ENCODE measurements around the gene HSD17B8.
A peak's percentile ranks its signal among the peaks of the same experiment; 100 is the strongest.
"Not testable (repeated sequence)": the region's sequence is repeated elsewhere in the genome, so short reads cannot be mapped to it uniquely, and the experiment has no call there.

HSD17B8 gene

GRCh38 chr6:33217681-33218080 is 13.2 kb downstream of the HSD17B8 start:
- Histone ChIP-seq H3K27ac (ENCODE audit: low read depth, low read length) (no peak overlapping the region), H3K9me3 (ENCODE audit: control insufficient read depth, insufficient read depth, low read length) (no peaks in the 10 kb centered on the region), H3K4me3 (ENCODE audit: low read depth, low read length) (no peak overlapping the region), H3K4me1 (ENCODE audit: control insufficient read depth, insufficient read depth, low read length) (peaks cover 12% of the 10 kb centered on the region), H3K9ac (ENCODE audit: low read depth, low read length) (no peak overlapping the region), H3K27me3 (ENCODE audit: control insufficient read depth, insufficient read depth, low read length) (peaks cover 80% of the 10 kb centered on the region), H3K36me3 (ENCODE audit: control insufficient read depth, insufficient read depth, low read length) (no peaks in the 10 kb centered on the region)

- peak overlapping the region; percentile 78 for H3K27ac ChIP-seq (ENCODE audit: low read depth, low read length)
- H3K36me3 ChIP-seq (ENCODE audit: control insufficient read depth, insufficient read depth, low read length); H3K9me3 ChIP-seq (ENCODE audit: control insufficient read depth, insufficient read depth, low read length): not testable (repeated sequence)
Measured at GRCh38 chr6:33226503-33227120, 22.2 kb downstream of the HSD17B8 start.

GRCh38 chr6:33235221-33235634 is 30.8 kb downstream of the HSD17B8 start:
- Histone ChIP-seq H3K4me3 (ENCODE audit: low read depth, low read length) (no peak overlapping the region), H3K9ac (ENCODE audit: low read depth, low read length) (no peak overlapping the region), H3K27me3 (ENCODE audit: control insufficient read depth, insufficient read depth, low read length) (peaks cover 7% of the 10 kb centered on the region; the same call in 1 of the 2 replicates), H3K27ac (ENCODE audit: low read depth, low read length) (no peak overlapping the region), H3K9me3 (ENCODE audit: control insufficient read depth, insufficient read depth, low read length) (no peaks in the 10 kb centered on the region), H3K4me1 (ENCODE audit: control insufficient read depth, insufficient read depth, low read length) (peaks cover 8% of the 10 kb centered on the region; the same call in 1 of the 2 replicates), H3K36me3 (ENCODE audit: control insufficient read depth, insufficient read depth, low read length) (no peaks in the 10 kb centered on the region)

More at GRCh38 chr6:33226503-33227120, 22.2 kb downstream of the HSD17B8 start:
- not testable (repeated sequence) for H3K9ac ChIP-seq (ENCODE audit: low read depth, low read length); H3K27me3 ChIP-seq (ENCODE audit: control insufficient read depth, insufficient read depth, low read length)
- Histone ChIP-seq H3K4me1 (ENCODE audit: control insufficient read depth, insufficient read depth, low read length) (peaks cover 11% of the 10 kb centered on the region), H3K4me3 (ENCODE audit: low read depth, low read length) (peak overlapping the region; percentile 40)

GRCh38 chr6:33236328-33236727 is 31.9 kb downstream of the HSD17B8 start:
- Histone ChIP-seq H3K4me3 (ENCODE audit: low read depth, low read length) (no peak overlapping the region), H3K27ac (ENCODE audit: low read depth, low read length) (no peak overlapping the region), H3K4me1 (ENCODE audit: control insufficient read depth, insufficient read depth, low read length) (peaks cover 8% of the 10 kb centered on the region; the same call in 1 of the 2 replicates), H3K9me3 (ENCODE audit: control insufficient read depth, insufficient read depth, low read length) (no peaks in the 10 kb centered on the region), H3K27me3 (ENCODE audit: control insufficient read depth, insufficient read depth, low read length) (peaks cover 7% of the 10 kb centered on the region; the same call in 1 of the 2 replicates), H3K36me3 (ENCODE audit: control insufficient read depth, insufficient read depth, low read length) (no peaks in the 10 kb centered on the region), H3K9ac (ENCODE audit: low read depth, low read length) (no peak overlapping the region)

- Histone ChIP-seq H3K9ac (ENCODE audit: low read depth, low read length) (no peak overlapping the region), H3K27me3 (ENCODE audit: control insufficient read depth, insufficient read depth, low read length) (peaks cover 7% of the 10 kb centered on the region; the same call in 1 of the 2 replicates), H3K27ac (ENCODE audit: low read depth, low read length) (no peak overlapping the region), H3K9me3 (ENCODE audit: control insufficient read depth, insufficient read depth, low read length) (no peaks in the 10 kb centered on the region), H3K4me1 (ENCODE audit: control insufficient read depth, insufficient read depth, low read length) (peaks cover 8% of the 10 kb centered on the region; the same call in 1 of the 2 replicates), H3K36me3 (ENCODE audit: control insufficient read depth, insufficient read depth, low read length) (no peaks in the 10 kb centered on the region), H3K4me3 (ENCODE audit: low read depth, low read length) (no peak overlapping the region)
Measured at GRCh38 chr6:33236852-33237251, 32.4 kb downstream of the HSD17B8 start.

GRCh38 chr6:33237741-33238140 is 33.3 kb downstream of the HSD17B8 start:
- H3K9ac ChIP-seq (ENCODE audit: low read depth, low read length), result no peak overlapping the region
- peaks cover 8% of the 10 kb centered on the region; the same call in 1 of the 2 replicates for H3K4me1 ChIP-seq (ENCODE audit: control insufficient read depth, insufficient read depth, low read length)
- no peaks in the 10 kb centered on the region for H3K9me3 ChIP-seq (ENCODE audit: control insufficient read depth, insufficient read depth, low read length)
- no peaks in the 10 kb centered on the region for H3K36me3 ChIP-seq (ENCODE audit: control insufficient read depth, insufficient read depth, low read length)
- no peak overlapping the region for H3K27ac ChIP-seq (ENCODE audit: low read depth, low read length)
- H3K4me3 ChIP-seq (ENCODE audit: low read depth, low read length), result no peak overlapping the region
- peaks cover 7% of the 10 kb centered on the region; the same call in 1 of the 2 replicates for H3K27me3 ChIP-seq (ENCODE audit: control insufficient read depth, insufficient read depth, low read length)

GRCh38 chr6:33241968-33242367 is 37.5 kb downstream of the HSD17B8 start:
- Histone ChIP-seq H3K9ac (ENCODE audit: low read depth, low read length) (no peak overlapping the region), H3K4me1 (ENCODE audit: control insufficient read depth, insufficient read depth, low read length) (no peaks in the 10 kb centered on the region), H3K9me3 (ENCODE audit: control insufficient read depth, insufficient read depth, low read length) (no peaks in the 10 kb centered on the region), H3K4me3 (ENCODE audit: low read depth, low read length) (no peak overlapping the region), H3K36me3 (ENCODE audit: control insufficient read depth, insufficient read depth, low read length) (no peaks in the 10 kb centered on the region), H3K27me3 (ENCODE audit: control insufficient read depth, insufficient read depth, low read length) (peaks cover 25% of the 10 kb centered on the region), H3K27ac (ENCODE audit: low read depth, low read length) (no peak overlapping the region)

GRCh38 chr6:33243476-33243875 is 39.0 kb downstream of the HSD17B8 start:
- H3K27ac ChIP-seq (ENCODE audit: low read depth, low read length), result no peak overlapping the region
- H3K9me3 ChIP-seq (ENCODE audit: control insufficient read depth, insufficient read depth, low read length), result no peaks in the 10 kb centered on the region
- H3K27me3 ChIP-seq (ENCODE audit: control insufficient read depth, insufficient read depth, low read length), result peaks cover 34% of the 10 kb centered on the region
- H3K4me3 ChIP-seq (ENCODE audit: low read depth, low read length), result no peak overlapping the region
- no peak overlapping the region for H3K9ac ChIP-seq (ENCODE audit: low read depth, low read length)
- H3K36me3 ChIP-seq (ENCODE audit: control insufficient read depth, insufficient read depth, low read length), result no peaks in the 10 kb centered on the region
- H3K4me1 ChIP-seq (ENCODE audit: control insufficient read depth, insufficient read depth, low read length), result peaks cover 1% of the 10 kb centered on the region

- Histone ChIP-seq H3K9ac (ENCODE audit: low read depth, low read length) (no peak overlapping the region), H3K27me3 (ENCODE audit: control insufficient read depth, insufficient read depth, low read length) (peaks cover 33% of the 10 kb centered on the region), H3K4me1 (ENCODE audit: control insufficient read depth, insufficient read depth, low read length) (peaks cover 5% of the 10 kb centered on the region), H3K27ac (ENCODE audit: low read depth, low read length) (peak overlapping the region; percentile 36), H3K4me3 (ENCODE audit: low read depth, low read length) (peak overlapping the region; percentile 69), H3K36me3 (ENCODE audit: control insufficient read depth, insufficient read depth, low read length) (peaks cover 6% of the 10 kb centered on the region), H3K9me3 (ENCODE audit: control insufficient read depth, insufficient read depth, low read length) (no peaks in the 10 kb centered on the region)
Measured at GRCh38 chr6:33247977-33248642, 43.7 kb downstream of the HSD17B8 start.

GRCh38 chr6:33248643-33248931 is 44.1 kb downstream of the HSD17B8 start:
- Histone ChIP-seq H3K36me3 (ENCODE audit: control insufficient read depth, insufficient read depth, low read length) (peaks cover 8% of the 10 kb centered on the region), H3K4me1 (ENCODE audit: control insufficient read depth, insufficient read depth, low read length) (peaks cover 5% of the 10 kb centered on the region), H3K27ac (ENCODE audit: low read depth, low read length) (peak overlapping the region; percentile 36), H3K27me3 (ENCODE audit: control insufficient read depth, insufficient read depth, low read length) (peaks cover 29% of the 10 kb centered on the region), H3K4me3 (ENCODE audit: low read depth, low read length) (peak overlapping the region; percentile 69), H3K9ac (ENCODE audit: low read depth, low read length) (no peak overlapping the region), H3K9me3 (ENCODE audit: control insufficient read depth, insufficient read depth, low read length) (no peaks in the 10 kb centered on the region)

- Histone ChIP-seq H3K9me3 (ENCODE audit: control insufficient read depth, insufficient read depth, low read length) (no peaks in the 10 kb centered on the region), H3K27me3 (ENCODE audit: control insufficient read depth, insufficient read depth, low read length) (peaks cover 29% of the 10 kb centered on the region), H3K4me3 (ENCODE audit: low read depth, low read length) (peak overlapping the region; percentile 69), H3K27ac (ENCODE audit: low read depth, low read length) (peak overlapping the region; percentile 77), H3K36me3 (ENCODE audit: control insufficient read depth, insufficient read depth, low read length) (peaks cover 9% of the 10 kb centered on the region), H3K9ac (ENCODE audit: low read depth, low read length) (peak overlapping the region; percentile 65), H3K4me1 (ENCODE audit: control insufficient read depth, insufficient read depth, low read length) (peaks cover 5% of the 10 kb centered on the region)
Measured at GRCh38 chr6:33248932-33249731, 44.7 kb downstream of the HSD17B8 start.
